ENCODE data around the gene OSBPL1A.

Gene OSBPL1A

GRCh38 chr18:24321071-24321470, 76.6 kb downstream of the OSBPL1A start:
- H3K9me2 ChIP-seq (replicated peaks; ENCODE audit: insufficient read depth, low read length): no peaks in the 10 kb centered on the region
- no peaks in the 10 kb centered on the region for H3K9me3 ChIP-seq (ENCODE audit: insufficient read depth, low read length)
- no peaks in the 10 kb centered on the region for H3K79me2 ChIP-seq (ENCODE audit: insufficient read depth, low read length)
- H3K27me3 ChIP-seq (ENCODE audit: low read length): no peaks in the 10 kb centered on the region
- H3K27ac ChIP-seq (ENCODE audit: low read depth, low read length): no peak overlapping the region
- H2AFZ ChIP-seq (ENCODE audit: low read depth, low read length, severe bottlenecking): no peak overlapping the region
- no peaks in the 10 kb centered on the region for H3K36me3 ChIP-seq (ENCODE audit: low read length)
- no peaks in the 10 kb centered on the region for H3F3A ChIP-seq (ENCODE audit: insufficient read depth)
- H3K9ac ChIP-seq (ENCODE audit: low read length): no peak overlapping the region
- H3K4me3 ChIP-seq (ENCODE audit: insufficient read depth, low read length, poor library complexity, severe bottlenecking): no peak overlapping the region
- no peak overlapping the region for H3K4me2 ChIP-seq (ENCODE audit: low read depth, low read length, poor library complexity, severe bottlenecking)
- TF ChIP-seq CTCF (IDR thresholded peaks at IDR 0.05; ENCODE audit: insufficient read depth, low read length, poor library complexity, severe bottlenecking) (no peak), EZH2phosphoT487 (conservative IDR thresholded peaks at IDR 0.05; ENCODE audit: low read length) (no peak)
- H4K20me1 ChIP-seq (ENCODE audit: low read depth, low read length): no peaks in the 10 kb centered on the region

- no peak overlapping the region for H2AFZ ChIP-seq (ENCODE audit: low read depth, low read length, severe bottlenecking)
These were observed 77.9 kb downstream of the OSBPL1A start for GRCh38 chr18:24319757-24320156.

GRCh38 chr18:24317370-24317769, 80.3 kb downstream of the OSBPL1A start:
- Histone ChIP-seq H3K4me3 (ENCODE audit: insufficient read depth, low read length, poor library complexity, severe bottlenecking) (no peak overlapping the region), H3K27ac (ENCODE audit: low read depth, low read length) (no peak overlapping the region), H3K9me2 (replicated peaks; ENCODE audit: insufficient read depth, low read length) (no peaks in the 10 kb centered on the region), H3K36me3 (ENCODE audit: low read length) (no peaks in the 10 kb centered on the region), H2AFZ (ENCODE audit: low read depth, low read length, severe bottlenecking) (no peak overlapping the region), H3K9ac (ENCODE audit: low read length) (no peak overlapping the region), H3F3A (ENCODE audit: insufficient read depth) (no peaks in the 10 kb centered on the region), H3K4me2 (ENCODE audit: low read depth, low read length, poor library complexity, severe bottlenecking) (no peak overlapping the region), H3K27me3 (ENCODE audit: low read length) (no peaks in the 10 kb centered on the region), H3K79me2 (ENCODE audit: insufficient read depth, low read length) (no peaks in the 10 kb centered on the region), H4K20me1 (ENCODE audit: low read depth, low read length) (no peaks in the 10 kb centered on the region), H3K9me3 (ENCODE audit: insufficient read depth, low read length) (no peaks in the 10 kb centered on the region)
- TF ChIP-seq CTCF (IDR thresholded peaks at IDR 0.05; ENCODE audit: insufficient read depth, low read length, poor library complexity, severe bottlenecking): no peak
- no peak for TF ChIP-seq EZH2phosphoT487 (conservative IDR thresholded peaks at IDR 0.05; ENCODE audit: low read length)

More at GRCh38 chr18:24319757-24320156, 77.9 kb downstream of the OSBPL1A start:
- H3K9me2 ChIP-seq (replicated peaks; ENCODE audit: insufficient read depth, low read length): no peaks in the 10 kb centered on the region
- H3K27me3 ChIP-seq (ENCODE audit: low read length): no peaks in the 10 kb centered on the region
- H3F3A ChIP-seq (ENCODE audit: insufficient read depth): no peaks in the 10 kb centered on the region
- H3K36me3 ChIP-seq (ENCODE audit: low read length): no peaks in the 10 kb centered on the region
- no peak overlapping the region for H3K4me2 ChIP-seq (ENCODE audit: low read depth, low read length, poor library complexity, severe bottlenecking)
- H3K4me3 ChIP-seq (ENCODE audit: insufficient read depth, low read length, poor library complexity, severe bottlenecking): no peak overlapping the region
- TF ChIP-seq CTCF (IDR thresholded peaks at IDR 0.05; ENCODE audit: insufficient read depth, low read length, poor library complexity, severe bottlenecking) (no peak), EZH2phosphoT487 (conservative IDR thresholded peaks at IDR 0.05; ENCODE audit: low read length) (no peak)
- no peak overlapping the region for H3K9ac ChIP-seq (ENCODE audit: low read length)
- H3K27ac ChIP-seq (ENCODE audit: low read depth, low read length): no peak overlapping the region
- H3K79me2 ChIP-seq (ENCODE audit: insufficient read depth, low read length): no peaks in the 10 kb centered on the region
- no peaks in the 10 kb centered on the region for H4K20me1 ChIP-seq (ENCODE audit: low read depth, low read length)
- no peaks in the 10 kb centered on the region for H3K9me3 ChIP-seq (ENCODE audit: insufficient read depth, low read length)

Data from SU-DHL-6 (cell line).